Measurements from ENCODE around the gene ARMH3. TPM values are rescaled to one million over a fixed set of nuclear protein-coding genes. Genes with fewer than 3 reads are reported as not detected.

ARMH3 gene
- total and polyA plus RNA-seq, 10 of the 15 experiments (the other 5 are each of a cell fraction or from before 2014, with no cell fraction given) = 13.0 to 33.0 (median 16.4) TPM

DNA sequence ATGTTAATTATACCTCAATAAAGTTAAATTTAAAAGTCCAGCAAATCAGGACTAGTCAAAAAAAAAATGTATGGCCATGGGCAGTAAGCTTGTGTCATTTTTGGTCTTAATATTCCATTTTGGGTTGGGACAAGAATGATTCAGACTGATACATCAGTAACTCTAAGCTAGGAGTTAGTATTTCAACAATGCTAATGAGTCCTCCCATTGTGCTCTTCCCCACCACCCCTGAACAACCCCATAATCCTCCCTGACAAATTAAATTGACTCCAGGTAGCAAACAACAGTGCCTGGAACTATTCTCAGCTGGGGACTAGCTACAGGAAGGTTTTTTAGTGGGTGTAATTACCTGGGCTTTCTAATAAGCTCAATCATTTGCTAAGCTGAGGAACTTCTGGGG is 181.7 kb downstream of the ARMH3 start:
- no peak overlapping the region for H3K4me2 ChIP-seq (ENCODE audit: control insufficient read depth, insufficient read depth)
- CTCF ChIA-PET = interaction anchor here (0.7 to 17.9 kb wide), 5 partner anchors 15 to 199 kb away, joined by 3 to 398 read pairs (median 20); partner anchors contain the start of gene KCNIP2
- H3K27me3 ChIP-seq (replicated peaks in 1 of 2; ENCODE audit: control insufficient read depth in 2 of 2, insufficient read depth in 2 of 2, low read length in 1 of 2) = no peaks in the 10 kb centered on the region
- FAIRE-seq (no peak), DNase-seq (ENCODE audit: low read depth, low spot score) (no peak), ATAC-seq (no peak)
- intact Hi-C loops (cut with micrococcal nuclease; ENCODE audit: unreplicated experiment) (no loop called here), in situ Hi-C loops (cut with MboI) (no loop called here)
- H3K4me1 ChIP-seq (ENCODE audit: control insufficient read depth, insufficient read depth, low read length) = peaks cover 9% of the 10 kb centered on the region
- H3K36me3 ChIP-seq (ENCODE audit: control insufficient read depth in 2 of 2, insufficient read depth in 2 of 2, low read length in 1 of 2) = no peaks in the 10 kb centered on the region; a peak in 1 of 4 replicates
- SMC1A ChIA-PET (ENCODE audit: uncharacterized antibody, unreplicated experiment) = interaction anchor here (0.6 to 3.1 kb wide), 6 partner anchors 10 to 130 kb away, joined by 3 to 14 read pairs (median 4); no protein-coding TSS in a partner anchor
- H4K20me1 ChIP-seq (ENCODE audit: control insufficient read depth, insufficient read depth) = no peaks in the 10 kb centered on the region
- RAD21 ChIA-PET (ENCODE audit: unreplicated experiment) = interaction anchor here (0.7 to 1.6 kb wide), 5 partner anchors 16 to 136 kb away, joined by 3 to 7 read pairs (median 4); partner anchors contain the start of gene KCNIP2
- no peak overlapping the region for H3K4me3 ChIP-seq
- TF ChIP-seq ETV6 (conservative IDR thresholded peaks at IDR 0.05 in 1 of 2, IDR thresholded peaks at IDR 0.05 in 1 of 2; ENCODE audit: borderline replicate concordance in 1 of 2, low read depth in 1 of 2) (no peak), SP1 (IDR thresholded peaks at IDR 0.05; ENCODE audit: low read depth, low read length) (no peak), RAD51 (IDR thresholded peaks at IDR 0.05) (no peak), RAD21 (IDR thresholded peaks at IDR 0.05; ENCODE audit: insufficient read depth, low read depth, low read length) (no peak), ZNF217 (IDR thresholded peaks at IDR 0.05) (no peak), ZSCAN29 (IDR thresholded peaks at IDR 0.05) (no peak), ZNF274 (IDR thresholded peaks at IDR 0.05; ENCODE audit: insufficient read depth, insufficient read length) (no peak), SPI1 (IDR thresholded peaks at IDR 0.05; ENCODE audit: borderline replicate concordance, insufficient read depth, low read depth, low read length) (no peak), NFXL1 (IDR thresholded peaks at IDR 0.05; ENCODE audit: borderline replicate concordance) (no peak), ZNF207 (IDR thresholded peaks at IDR 0.05; ENCODE audit: borderline replicate concordance) (no peak), IRF4 (IDR thresholded peaks at IDR 0.05; ENCODE audit: low read depth, low read length) (no peak)
- TF ChIP-seq, protein P1, sequence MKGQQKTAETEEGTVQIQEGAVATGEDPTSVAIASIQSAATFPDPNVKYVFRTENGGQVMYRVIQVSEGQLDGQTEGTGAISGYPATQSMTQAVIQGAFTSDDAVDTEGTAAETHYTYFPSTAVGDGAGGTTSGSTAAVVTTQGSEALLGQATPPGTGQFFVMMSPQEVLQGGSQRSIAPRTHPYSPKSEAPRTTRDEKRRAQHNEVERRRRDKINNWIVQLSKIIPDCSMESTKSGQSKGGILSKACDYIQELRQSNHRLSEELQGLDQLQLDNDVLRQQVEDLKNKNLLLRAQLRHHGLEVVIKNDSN (IDR thresholded peaks at IDR 0.05; ENCODE audit: borderline replicate concordance, extremely low read length, insufficient read depth, low read depth, low read length) = no peak
- no peak overlapping the region for H3K9ac ChIP-seq (ENCODE audit: control insufficient read depth, insufficient read depth, low read length)
- no peak overlapping the region for H3K27ac ChIP-seq (ENCODE audit: control insufficient read depth, insufficient read depth)
- H3K79me2 ChIP-seq (ENCODE audit: control insufficient read depth, insufficient read depth, low read length) = no peaks in the 10 kb centered on the region
- no peaks in the 10 kb centered on the region for H3K9me3 ChIP-seq (replicated peaks; ENCODE audit: control insufficient read depth, insufficient read depth, low read length)
- no peak overlapping the region for H2AFZ ChIP-seq (ENCODE audit: control insufficient read depth, low read depth, low read length)
- BruUV-seq (replicated peaks) = no TSS peak
- POLR2A ChIA-PET = no interaction called here
